ENCODE measurements around the gene FNDC5. TPM values are rescaled to one million over a fixed set of nuclear protein-coding genes. Genes with fewer than 3 reads are reported as not detected.

Gene FNDC5
- total and polyA plus RNA-seq, 9 donors: 155 to 265 (median 225) TPM

DNA sequence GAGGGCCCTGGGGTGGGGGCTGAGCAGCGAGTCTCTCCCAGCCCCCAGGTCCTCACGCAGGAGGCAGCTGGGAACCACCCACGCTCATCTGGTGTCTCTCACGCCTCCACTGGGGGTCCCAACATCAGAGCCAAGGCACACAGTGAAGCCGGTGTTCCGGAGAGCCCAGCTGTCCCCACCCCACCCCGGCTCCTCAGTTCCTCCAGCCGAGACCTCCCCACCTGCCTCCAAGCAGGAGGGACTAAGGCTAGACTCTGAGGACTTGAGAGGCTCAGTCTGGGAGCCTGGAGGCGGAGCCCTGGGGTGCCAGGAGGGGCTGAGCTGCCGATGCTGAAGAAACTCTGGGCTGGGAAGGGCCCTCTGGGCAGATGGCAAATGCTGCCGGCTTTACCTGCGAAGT lies 14.0 kb upstream of the FNDC5 start:
- no peaks in the 10 kb centered on the region for H3K9me3 ChIP-seq (replicated peaks; ENCODE audit: control insufficient read depth, low read depth, low read length)
- H3K27ac ChIP-seq (ENCODE audit: low read length): no peak overlapping the region
- peaks cover 13% of the 10 kb centered on the region for H3K4me1 ChIP-seq (ENCODE audit: control insufficient read depth, insufficient read depth, low read length)
- WGBS (ENCODE audit: insufficient coverage): 31% methylated on average over 7 of the region's 12 CpGs
- peaks cover 41% of the 10 kb centered on the region for H3K27me3 ChIP-seq (ENCODE audit: control insufficient read depth, insufficient read depth, low read length)
- DNase-seq: no peak
- no peak overlapping the region for H3K4me3 ChIP-seq (ENCODE audit: low read length)
- H3K36me3 ChIP-seq (ENCODE audit: control insufficient read depth, insufficient read depth, low read length): no peaks in the 10 kb centered on the region

DNA sequence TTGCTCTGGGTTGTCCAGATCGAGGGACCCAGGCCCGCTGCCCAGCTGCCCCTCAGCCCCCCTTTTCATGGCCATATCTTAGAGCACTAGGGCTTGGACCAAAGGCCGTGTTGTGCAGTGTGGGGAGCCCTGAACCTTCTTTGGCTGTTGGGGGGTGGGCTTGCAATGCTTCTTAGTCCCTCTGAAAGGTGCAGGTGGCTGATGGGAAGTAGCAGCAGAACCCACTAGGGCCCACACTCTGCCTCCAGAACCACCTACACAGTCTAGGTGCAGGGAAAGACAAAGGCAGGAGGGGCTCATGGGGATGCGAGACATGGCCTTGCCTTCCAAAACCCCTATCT lies 13.3 kb upstream of the FNDC5 start:
- Histone ChIP-seq H3K4me3 (ENCODE audit: low read length) (no peak overlapping the region), H3K36me3 (ENCODE audit: control insufficient read depth, insufficient read depth, low read length) (no peaks in the 10 kb centered on the region), H3K27me3 (ENCODE audit: control insufficient read depth, insufficient read depth, low read length) (peaks cover 41% of the 10 kb centered on the region), H3K27ac (ENCODE audit: low read length) (no peak overlapping the region), H3K9me3 (replicated peaks; ENCODE audit: control insufficient read depth, low read depth, low read length) (no peaks in the 10 kb centered on the region), H3K4me1 (ENCODE audit: control insufficient read depth, insufficient read depth, low read length) (peaks cover 13% of the 10 kb centered on the region)
- no CpG with 5 or more reads among the region's 4 CpGs for WGBS (ENCODE audit: insufficient coverage)
- no peak for DNase-seq

DNA sequence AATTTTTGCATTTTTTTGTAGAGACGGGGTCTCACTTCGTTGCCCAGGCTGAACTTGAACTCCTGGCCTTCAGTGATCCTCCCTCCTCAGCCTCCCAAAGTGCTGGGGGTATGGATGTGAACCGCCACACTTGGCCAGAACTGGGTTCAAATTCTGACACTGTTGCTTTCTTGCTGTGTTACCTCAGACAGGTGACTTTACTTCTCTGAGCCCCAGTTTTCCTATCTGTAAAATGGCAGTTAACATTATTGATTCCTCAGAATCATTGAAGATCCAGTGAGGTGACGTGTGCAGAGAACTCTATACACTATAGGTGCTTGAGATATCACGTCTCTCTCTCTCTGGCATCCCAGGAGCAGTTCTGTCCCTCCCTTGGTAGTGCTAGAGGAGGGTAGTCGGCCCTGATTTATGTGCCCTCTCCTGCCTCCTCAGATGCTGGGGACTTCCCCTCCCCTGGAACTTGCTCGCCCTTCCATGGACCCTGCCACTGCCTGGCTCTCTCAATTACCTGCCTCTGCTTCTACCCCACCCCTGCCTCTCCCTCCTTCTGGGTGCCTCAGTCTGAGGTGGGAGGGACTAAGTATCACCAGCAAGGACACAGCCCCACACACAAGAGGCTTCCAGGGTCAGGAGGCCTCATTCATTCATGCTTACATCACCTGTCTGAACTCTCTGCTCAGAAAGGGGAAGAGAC lies 12.8 kb upstream of the FNDC5 start:
- Histone ChIP-seq H3K4me1 (ENCODE audit: control insufficient read depth, insufficient read depth, low read length) (peaks cover 14% of the 10 kb centered on the region), H3K4me3 (ENCODE audit: low read length) (no peak overlapping the region), H3K36me3 (ENCODE audit: control insufficient read depth, insufficient read depth, low read length) (no peaks in the 10 kb centered on the region), H3K27ac (ENCODE audit: low read length) (no peak overlapping the region), H3K27me3 (ENCODE audit: control insufficient read depth, insufficient read depth, low read length) (peaks cover 41% of the 10 kb centered on the region), H3K9me3 (replicated peaks; ENCODE audit: control insufficient read depth, low read depth, low read length) (no peaks in the 10 kb centered on the region)
- WGBS (ENCODE audit: insufficient coverage): 100% methylated on average over 1 of the region's 7 CpGs
- no peak for DNase-seq

DNA sequence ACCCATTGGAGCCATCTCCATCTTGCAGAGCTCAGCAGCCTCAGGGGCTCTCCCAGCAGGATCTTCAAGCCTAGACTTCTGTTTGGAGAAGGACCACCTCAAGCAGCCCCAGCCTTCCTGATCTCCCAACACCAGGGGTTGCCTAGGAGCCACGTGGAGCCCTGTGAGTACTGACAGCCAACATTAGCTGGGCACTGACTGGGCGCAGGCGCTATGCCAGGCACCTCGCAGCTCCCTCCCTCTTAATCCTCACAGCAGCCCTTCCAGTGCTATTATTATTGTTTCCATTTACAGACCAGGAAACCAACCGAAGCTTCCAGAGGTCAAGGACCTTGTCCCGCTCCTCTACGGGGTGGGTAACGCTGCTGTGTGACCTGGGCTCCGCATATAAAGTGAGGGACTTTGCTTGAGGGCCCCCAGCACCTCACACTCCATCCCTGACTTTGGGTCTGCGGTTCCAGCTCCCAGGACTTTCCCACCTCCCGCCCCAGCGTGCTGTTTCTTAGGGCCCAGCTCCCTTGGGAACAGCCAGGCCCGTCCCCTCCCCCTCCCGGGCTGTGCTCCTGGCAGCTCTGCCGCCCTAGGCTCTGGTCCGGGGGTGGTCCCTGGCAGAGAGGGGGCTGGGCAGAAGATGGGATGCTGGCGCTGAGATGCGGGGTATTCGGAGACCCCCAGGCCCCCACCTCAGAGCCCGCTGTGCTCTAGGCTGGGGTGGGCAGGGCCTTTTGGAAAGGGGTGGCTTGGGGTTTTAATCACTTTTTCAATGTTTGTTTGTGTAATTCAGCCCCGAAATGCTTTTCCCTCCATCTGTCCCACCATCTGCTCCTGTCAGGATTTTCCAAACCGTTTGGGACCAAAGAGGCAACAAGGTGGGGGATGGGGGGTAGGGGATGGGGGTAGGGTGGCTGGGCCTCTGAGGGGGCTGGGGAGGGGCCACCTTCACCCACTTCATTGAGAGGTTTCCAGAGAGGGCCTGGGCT lies 11.4 kb upstream of the FNDC5 start:
- H3K4me1 ChIP-seq (ENCODE audit: control insufficient read depth, insufficient read depth, low read length): peaks cover 27% of the 10 kb centered on the region
- H3K9me3 ChIP-seq (replicated peaks; ENCODE audit: control insufficient read depth, low read depth, low read length): no peaks in the 10 kb centered on the region
- no peaks in the 10 kb centered on the region for H3K36me3 ChIP-seq (ENCODE audit: control insufficient read depth, insufficient read depth, low read length)
- peaks cover 31% of the 10 kb centered on the region for H3K27me3 ChIP-seq (ENCODE audit: control insufficient read depth, insufficient read depth, low read length)
- WGBS (ENCODE audit: insufficient coverage): 34% methylated on average over 8 of the region's 22 CpGs
- no peak overlapping the region for H3K4me3 ChIP-seq (ENCODE audit: low read length)
- no peak for DNase-seq
- no peak overlapping the region for H3K27ac ChIP-seq (ENCODE audit: low read length)

DNA sequence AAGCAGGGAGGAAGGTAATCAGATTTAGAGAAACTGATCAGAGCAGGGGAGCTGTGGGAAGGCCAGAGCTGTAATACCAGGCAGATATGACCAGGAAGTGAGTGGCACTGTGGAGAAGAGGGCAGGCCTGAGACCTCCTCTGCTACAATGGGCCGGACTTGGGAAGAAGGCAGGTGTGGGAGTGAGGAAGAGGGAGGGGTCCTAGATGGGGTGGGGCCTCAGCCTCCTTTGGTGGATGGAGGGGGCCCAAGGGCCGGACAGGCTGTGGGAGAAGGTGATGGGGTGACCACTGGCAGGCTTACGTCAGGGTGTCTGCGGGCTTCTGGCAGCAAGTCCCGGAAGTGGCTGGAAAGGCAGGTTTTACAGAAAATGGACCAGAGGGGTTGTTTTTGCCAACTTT lies 10.6 kb upstream of the FNDC5 start:
- no peak overlapping the region for H3K27ac ChIP-seq (ENCODE audit: low read length)
- no peaks in the 10 kb centered on the region for H3K9me3 ChIP-seq (replicated peaks; ENCODE audit: control insufficient read depth, low read depth, low read length)
- no peak overlapping the region for H3K4me3 ChIP-seq (ENCODE audit: low read length)
- WGBS (ENCODE audit: insufficient coverage): 50% methylated on average over 2 of the region's 5 CpGs
- no peak for DNase-seq
- peaks cover 25% of the 10 kb centered on the region for H3K27me3 ChIP-seq (ENCODE audit: control insufficient read depth, insufficient read depth, low read length)
- H3K4me1 ChIP-seq (ENCODE audit: control insufficient read depth, insufficient read depth, low read length): peaks cover 34% of the 10 kb centered on the region
- H3K36me3 ChIP-seq (ENCODE audit: control insufficient read depth, insufficient read depth, low read length): no peaks in the 10 kb centered on the region

DNA sequence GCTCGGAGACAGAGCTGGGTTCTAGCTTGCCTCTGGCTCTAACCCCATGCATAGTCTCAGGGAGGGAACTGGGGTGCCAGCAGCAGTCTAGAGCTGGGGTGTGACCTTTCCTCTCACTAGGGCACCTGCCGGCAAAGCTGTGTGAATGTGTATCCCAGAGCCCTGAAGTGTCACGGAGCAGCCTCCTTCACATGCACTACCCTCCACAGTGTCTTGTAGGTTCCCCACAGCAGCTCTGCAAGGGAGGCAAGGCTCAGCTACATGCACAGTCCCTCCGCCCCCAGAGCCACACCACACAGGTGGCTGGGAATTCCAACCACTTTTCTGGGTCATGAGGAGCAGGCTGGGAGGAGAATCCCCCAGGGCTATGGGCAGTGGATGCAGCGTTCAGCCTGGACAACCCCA lies 7.9 kb upstream of the FNDC5 start:
- H3K9me3 ChIP-seq (replicated peaks; ENCODE audit: control insufficient read depth, low read depth, low read length): no peaks in the 10 kb centered on the region
- no peaks in the 10 kb centered on the region for H3K36me3 ChIP-seq (ENCODE audit: control insufficient read depth, insufficient read depth, low read length)
- WGBS (ENCODE audit: insufficient coverage): 50% methylated on average over 2 of the region's 5 CpGs
- peaks cover 2% of the 10 kb centered on the region for H3K27me3 ChIP-seq (ENCODE audit: control insufficient read depth, insufficient read depth, low read length)
- no peak for DNase-seq
- H3K4me3 ChIP-seq (ENCODE audit: low read length): no peak overlapping the region
- peaks cover 31% of the 10 kb centered on the region for H3K4me1 ChIP-seq (ENCODE audit: control insufficient read depth, insufficient read depth, low read length)
- no peak overlapping the region for H3K27ac ChIP-seq (ENCODE audit: low read length)

DNA sequence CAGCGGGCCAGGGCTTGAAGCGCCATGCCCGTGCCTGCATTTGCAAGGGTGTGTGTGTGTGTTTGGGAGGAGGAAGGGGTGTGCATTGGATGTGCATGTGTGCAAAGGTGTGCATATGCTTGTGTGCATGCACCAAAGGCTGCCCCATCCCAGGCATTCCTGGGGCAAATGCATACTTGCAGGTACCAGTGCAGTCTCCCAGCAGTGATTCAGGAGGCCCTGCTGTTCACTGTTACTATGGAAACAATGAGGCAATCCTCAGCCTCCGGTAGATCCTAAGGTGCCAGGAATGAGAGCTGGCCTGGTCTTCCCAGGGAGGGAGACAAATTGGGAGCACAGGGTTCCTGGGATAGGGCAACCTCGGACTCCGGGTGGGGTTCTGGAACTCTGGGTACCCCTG lies 7.5 kb upstream of the FNDC5 start:
- DNase-seq: no peak

DNA sequence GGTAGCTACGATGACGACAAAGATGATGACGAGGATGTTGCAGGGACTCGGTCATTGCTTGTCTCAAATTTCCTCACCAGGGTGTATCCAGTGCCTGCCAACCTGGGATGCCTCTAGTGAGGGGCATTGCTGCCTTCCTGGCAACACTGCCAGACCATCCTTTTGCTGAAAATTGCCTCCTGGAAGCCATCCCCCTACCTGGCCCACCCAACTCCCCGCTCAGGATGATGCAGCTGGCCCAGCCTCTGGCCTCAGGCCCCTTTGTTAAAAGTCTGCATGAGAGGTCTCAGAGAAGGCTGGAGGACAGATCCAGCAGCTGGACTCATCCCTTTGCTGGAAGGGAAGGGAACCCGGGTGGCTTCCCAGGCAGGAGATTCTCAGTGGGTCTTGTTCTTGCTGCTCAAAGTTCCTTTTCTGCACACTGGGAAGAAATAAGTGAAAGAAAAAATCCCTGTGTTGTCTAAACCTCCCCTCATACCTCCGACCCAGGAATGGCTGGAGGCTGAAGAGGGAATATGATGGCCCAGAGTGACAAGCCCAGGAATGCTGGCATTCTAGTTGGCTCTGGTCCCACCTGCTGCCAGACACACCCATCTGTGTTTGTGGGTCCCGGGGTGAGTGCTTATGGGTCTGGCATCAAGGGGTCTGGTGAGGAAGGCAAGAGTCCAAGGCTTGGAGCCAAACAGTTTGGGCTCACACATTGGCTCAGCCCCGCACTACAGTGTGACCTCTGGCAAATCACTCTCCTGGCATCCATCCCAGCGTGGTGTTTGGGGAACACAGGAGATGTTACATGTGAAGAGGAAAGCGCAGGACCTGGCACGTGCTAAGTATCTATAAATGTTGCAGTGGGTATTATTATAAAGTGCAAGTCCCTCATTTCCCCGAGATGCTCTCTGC lies 6.7 kb upstream of the FNDC5 start:
- Histone ChIP-seq H3K4me1 (ENCODE audit: control insufficient read depth, insufficient read depth, low read length) (peaks cover 36% of the 10 kb centered on the region), H3K27me3 (ENCODE audit: control insufficient read depth, insufficient read depth, low read length) (no peaks in the 10 kb centered on the region), H3K27ac (ENCODE audit: low read length) (peak overlapping the region; percentile 42), H3K9me3 (replicated peaks; ENCODE audit: control insufficient read depth, low read depth, low read length) (no peaks in the 10 kb centered on the region), H3K36me3 (ENCODE audit: control insufficient read depth, insufficient read depth, low read length) (no peaks in the 10 kb centered on the region), H3K4me3 (ENCODE audit: low read length) (no peak overlapping the region)
- peak; percentile 43 for DNase-seq
- 36% methylated on average over 8 of the region's 13 CpGs for WGBS (ENCODE audit: insufficient coverage)

More for the DNA sequence above, 7.5 kb upstream of the FNDC5 start:
- 53% methylated on average over 5 of the region's 6 CpGs for WGBS (ENCODE audit: insufficient coverage)
- Histone ChIP-seq H3K36me3 (ENCODE audit: control insufficient read depth, insufficient read depth, low read length) (no peaks in the 10 kb centered on the region), H3K27me3 (ENCODE audit: control insufficient read depth, insufficient read depth, low read length) (peaks cover under 1% of the 10 kb centered on the region), H3K9me3 (replicated peaks; ENCODE audit: control insufficient read depth, low read depth, low read length) (no peaks in the 10 kb centered on the region), H3K4me3 (ENCODE audit: low read length) (no peak overlapping the region), H3K4me1 (ENCODE audit: control insufficient read depth, insufficient read depth, low read length) (peaks cover 31% of the 10 kb centered on the region), H3K27ac (ENCODE audit: low read length) (no peak overlapping the region)

DNA sequence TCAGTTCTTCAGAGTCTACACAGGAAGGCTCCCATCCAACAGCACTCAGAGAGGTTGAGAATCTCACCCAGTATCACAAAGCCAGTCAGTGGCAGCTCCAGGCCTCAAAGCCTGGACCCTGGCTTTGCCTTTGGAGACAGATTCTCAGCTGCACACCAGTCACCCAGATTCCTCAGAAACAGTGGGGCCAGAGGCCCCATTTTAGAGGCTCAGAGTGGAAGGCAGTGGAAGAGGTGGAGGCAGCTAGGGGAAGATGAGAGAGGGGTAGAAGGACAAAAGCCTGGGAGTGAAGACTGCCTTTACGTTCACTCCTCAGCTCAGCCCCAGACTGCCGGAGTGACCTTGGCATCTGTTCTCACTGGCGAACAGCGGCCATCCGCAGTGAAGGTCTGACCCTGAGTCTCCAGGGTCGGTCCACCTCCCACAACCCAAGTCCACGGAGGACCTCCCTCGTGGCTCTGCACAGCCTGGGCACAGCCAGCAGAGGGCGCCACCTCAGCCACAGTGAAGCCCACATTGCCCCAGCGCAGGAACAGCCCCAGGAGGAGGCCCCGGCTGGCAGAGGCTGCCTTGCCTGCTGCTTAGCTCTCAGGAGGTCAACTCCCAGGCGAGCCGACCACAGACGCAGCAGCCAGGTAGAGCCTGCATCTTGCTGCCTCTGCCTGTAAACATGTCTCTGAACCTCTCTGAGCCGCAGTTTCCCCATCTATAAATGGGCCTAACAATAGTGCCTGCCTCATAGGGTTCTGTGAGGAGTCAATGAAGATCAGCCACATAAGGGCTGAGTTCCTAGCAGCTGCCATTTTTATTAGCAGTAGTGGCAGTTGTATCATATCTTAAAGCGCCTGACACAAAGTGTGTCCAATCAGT lies 5.9 kb upstream of the FNDC5 start:
- H3K4me1 ChIP-seq (ENCODE audit: control insufficient read depth, insufficient read depth, low read length): peaks cover 38% of the 10 kb centered on the region
- H3K27me3 ChIP-seq (ENCODE audit: control insufficient read depth, insufficient read depth, low read length): peaks cover 4% of the 10 kb centered on the region
- H3K27ac ChIP-seq (ENCODE audit: low read length): no peak overlapping the region
- H3K4me3 ChIP-seq (ENCODE audit: low read length): no peak overlapping the region
- H3K9me3 ChIP-seq (replicated peaks; ENCODE audit: control insufficient read depth, low read depth, low read length): no peaks in the 10 kb centered on the region
- WGBS (ENCODE audit: insufficient coverage): 26% methylated on average over 15 of the region's 16 CpGs
- H3K36me3 ChIP-seq (ENCODE audit: control insufficient read depth, insufficient read depth, low read length): no peaks in the 10 kb centered on the region
- DNase-seq: no peak
